ENCODE results near the gene TCP1.
"Not testable (repeated sequence)": the region's sequence is repeated elsewhere in the genome, so short reads cannot be mapped to it uniquely, and the experiment has no call there.

The TCP1 gene

GRCh38 chr6:159832946-159833345 is 43.5 kb upstream of the TCP1 start:
- no peak for DNase-seq (ENCODE audit: low spot score)
- TF ChIP-seq CTCF (IDR thresholded peaks at IDR 0.05; ENCODE audit: extremely low read depth, missing control alignments), result no peak

- no peak for TF ChIP-seq CTCF (IDR thresholded peaks at IDR 0.05; ENCODE audit: extremely low read depth, missing control alignments)
- DNase-seq (ENCODE audit: low spot score), result no peak
These were observed 41.9 kb upstream of the TCP1 start for GRCh38 chr6:159831373-159831679.

- no peak for DNase-seq (ENCODE audit: low spot score)
- TF ChIP-seq CTCF (IDR thresholded peaks at IDR 0.05; ENCODE audit: extremely low read depth, missing control alignments), result no peak
These were observed 41.3 kb upstream of the TCP1 start for GRCh38 chr6:159830501-159831372.

- DNase-seq (ENCODE audit: low spot score), result no peak
- no peak for TF ChIP-seq CTCF (IDR thresholded peaks at IDR 0.05; ENCODE audit: extremely low read depth, missing control alignments)
These were observed 40.1 kb upstream of the TCP1 start for GRCh38 chr6:159829526-159829925.

- TF ChIP-seq CTCF (IDR thresholded peaks at IDR 0.05; ENCODE audit: extremely low read depth, missing control alignments), result no peak
- no peak for DNase-seq (ENCODE audit: low spot score)
These were observed 38.7 kb upstream of the TCP1 start for GRCh38 chr6:159828074-159828473.

GRCh38 chr6:159826968-159827647 is 37.7 kb upstream of the TCP1 start:
- TF ChIP-seq CTCF (IDR thresholded peaks at IDR 0.05; ENCODE audit: extremely low read depth, missing control alignments), result no peak
- no peak for DNase-seq (ENCODE audit: low spot score)

- DNase-seq (ENCODE audit: low spot score), result no peak
- no peak for TF ChIP-seq CTCF (IDR thresholded peaks at IDR 0.05; ENCODE audit: extremely low read depth, missing control alignments)
These were observed 36.6 kb upstream of the TCP1 start for GRCh38 chr6:159826004-159826403.

- not testable (repeated sequence) for DNase-seq (ENCODE audit: low spot score)
These were observed 35.3 kb upstream of the TCP1 start for GRCh38 chr6:159824690-159825089.
